IMR-90 (cell line): Measurements from ENCODE around the gene TAPBP. TPM values are rescaled to one million over a fixed set of nuclear protein-coding genes. Genes with fewer than 3 reads are reported as not detected.
"Not testable (repeated sequence)": the region's sequence is repeated elsewhere in the genome, so short reads cannot be mapped to it uniquely, and the experiment has no call there.

Experiments
- ATAC-seq: fragments of 200-7000 bp; cut with Tn5 transposase; 2 replicates; pipeline ENCODE4 v1.9.1; 2020; ENCODE audit warnings: low read depth, mild to moderate bottlenecking, moderate library complexity
- BruUV-seq: library from RNA; stranded (reverse); fragments of 400-500 nt; replicated peaks from 2 replicates; lab custom pipeline; 2021; lab: Mats Ljungman, UMichigan
- CTCF ChIA-PET: fragments of 300-600 bp; formaldehyde crosslinking; extraction: SDS; loops from one replicate; lab custom pipeline; 2021; ENCODE audit warnings: antibody characterized with exemption; lab: Yijun Ruan, JAX
- POLR2A ChIA-PET: fragments of 300-600 bp; sonication (Branson Sonifier 250); formaldehyde crosslinking; loops from one replicate; lab custom pipeline; 2022; ENCODE audit warnings: antibody characterized with exemption; ENCODE audit not compliant: unreplicated experiment; lab: Charles Lee
- DNase-seq: peaks from one replicate; pipeline ENCODE4 v3.0.0; 2013
- H2AFZ ChIP-seq: replicated peaks from 2 replicates; pipeline ENCODE3; 2013; ENCODE audit warnings: low read length, mild to moderate bottlenecking; ENCODE audit not compliant: poor library complexity
- H2AK5ac ChIP-seq: 2 replicates; pipeline ENCODE4 v1.6.1; 2013; ENCODE audit warnings: low read depth, low read length, inconsistent platforms
- H2AK9ac ChIP-seq: replicated peaks from 2 replicates; pipeline ENCODE3; 2013; ENCODE audit warnings: mild to moderate bottlenecking, low read depth, low read length, moderate library complexity; ENCODE audit not compliant: poor library complexity
- H2BK120ac ChIP-seq: 2 replicates; pipeline ENCODE4 v1.6.1; 2013; ENCODE audit warnings: low read depth, low read length, inconsistent platforms
- H2BK15ac ChIP-seq: 3 replicates; pipeline ENCODE4 v1.6.1; 2013; ENCODE audit warnings: low read depth, low read length, inconsistent platforms
- H2BK20ac ChIP-seq: 2 replicates; pipeline ENCODE4 v1.6.1; 2013; ENCODE audit warnings: low read depth, mild to moderate bottlenecking, inconsistent platforms, low read length, moderate library complexity
- H2BK5ac ChIP-seq: 2 replicates; pipeline ENCODE4 v1.6.1; 2013; ENCODE audit warnings: mild to moderate bottlenecking, low read depth, low read length, inconsistent platforms; ENCODE audit not compliant: poor library complexity, severe bottlenecking
- H3K14ac ChIP-seq: replicated peaks from 2 replicates; pipeline ENCODE4 v1.6.1; 2013; ENCODE audit warnings: low read depth, low read length, inconsistent platforms
- H3K18ac ChIP-seq: 2 replicates; pipeline ENCODE4 v1.6.1; 2013; ENCODE audit warnings: low read depth, low read length, control low read depth
- H3K23ac ChIP-seq: 2 replicates; pipeline ENCODE4 v1.6.1; 2013; ENCODE audit warnings: low read depth, low read length, inconsistent platforms
- H3K27ac ChIP-seq: 2 replicates; pipeline ENCODE4 v1.5.1; 2013; ENCODE audit warnings: mild to moderate bottlenecking, control low read depth, low read length; ENCODE audit not compliant: insufficient read depth
- H3K27me3 ChIP-seq: 2 replicates; pipeline ENCODE4 v1.6.1; 2013; ENCODE audit warnings: low read length; ENCODE audit not compliant: control insufficient read depth, insufficient read depth
- H3K36me3 ChIP-seq: 2 replicates; pipeline ENCODE4 v1.6.1; 2013; ENCODE audit warnings: low read length, mixed read lengths; ENCODE audit not compliant: control insufficient read depth, insufficient read depth
- H3K4ac ChIP-seq: 2 replicates; pipeline ENCODE4 v1.6.1; 2013; ENCODE audit warnings: low read depth, low read length, inconsistent platforms
- H3K4me1 ChIP-seq: 2 replicates; pipeline ENCODE4 v1.6.1; 2013; ENCODE audit warnings: low read length, mixed read lengths; ENCODE audit not compliant: control insufficient read depth, insufficient read depth
- H3K4me2 ChIP-seq: 2 replicates; pipeline ENCODE4 v1.6.1; 2013; ENCODE audit warnings: low read depth, mild to moderate bottlenecking, control low read depth, low read length, moderate library complexity
- H3K4me3 ChIP-seq: 2 replicates; pipeline ENCODE4 v1.5.1; 2013; ENCODE audit warnings: low read depth, mild to moderate bottlenecking, control low read depth, low read length, moderate library complexity; ENCODE audit not compliant: insufficient read depth
- H3K56ac ChIP-seq: 2 replicates; pipeline ENCODE4 v1.6.1; 2013; ENCODE audit warnings: low read length, inconsistent platforms; ENCODE audit not compliant: insufficient read depth; ENCODE audit errors: extremely low read depth
- H3K79me1 ChIP-seq, 2 experiments: 2 replicates each; pipeline ENCODE4 v1.6.1; 2013; ENCODE audit warnings: low read length in 2 of 2, inconsistent platforms in 1 of 2, low read depth in 1 of 2
- H3K9ac ChIP-seq: 2 replicates; pipeline ENCODE4 v1.6.1; 2013; ENCODE audit warnings: low read depth, low read length, control low read depth
- H3K9me1 ChIP-seq: 2 replicates; pipeline ENCODE4 v1.6.1; 2013; ENCODE audit warnings: low read length, inconsistent platforms; ENCODE audit not compliant: insufficient read depth
- H3K9me3 ChIP-seq: 2 replicates; pipeline ENCODE4 v1.6.1; 2013; ENCODE audit warnings: low read length; ENCODE audit not compliant: control insufficient read depth, insufficient read depth
- H4K20me1 ChIP-seq: 2 replicates; pipeline ENCODE4 v1.6.1; 2013; ENCODE audit warnings: low read length, inconsistent platforms; ENCODE audit not compliant: insufficient read depth
- H4K5ac ChIP-seq: 2 replicates; pipeline ENCODE4 v1.6.1; 2013; ENCODE audit warnings: mild to moderate bottlenecking, low read depth, low read length, control low read depth
- H4K8ac ChIP-seq, 2 experiments: 2 replicates each; pipeline ENCODE4 v1.6.1; 2013; ENCODE audit warnings: low read depth in 2 of 2, low read length in 2 of 2, control low read depth in 1 of 2, inconsistent platforms in 1 of 2
- H4K91ac ChIP-seq: 2 replicates; pipeline ENCODE4 v1.6.1; 2013; ENCODE audit warnings: low read depth, low read length, inconsistent platforms; ENCODE audit not compliant: insufficient read depth
- WGBS, 2 experiments: methylation state at CpG; one replicate each; pipeline versions ENCODE4 v1.1.5 to v1.1.7; 2013; ENCODE audit warnings: missing lambda C conversion rate in 2 of 2; ENCODE audit not compliant: insufficient read length in 1 of 2; ENCODE audit errors: extremely low coverage in 2 of 2; 5-methylcytosine and 5-hydroxymethylcytosine counted together
- dilution Hi-C: fragments of 300-500 bp; cut with HindIII; formaldehyde crosslinking; loops from one replicate; pipeline ENCODE4 v1.14.3; 2018; ENCODE audit warnings: low sequenced_read_pairs; ENCODE audit not compliant: unreplicated experiment
- in situ Hi-C: fragments of 300-500 bp; cut with MboI; formaldehyde crosslinking; loops from 3 replicates; pipeline ENCODE4 v1.14.3; 2019; ENCODE audit warnings: low sequenced_read_pairs, inconsistent platforms, mixed read lengths
- intact Hi-C: fragments of 100-400 bp; cut with micrococcal nuclease; formaldehyde crosslinking; loops from 2 replicates; pipeline ENCODE4 v1.10.0; 2022
- polyA plus RNA-seq, 3 experiments: library from polyadenylated mRNA; depleted of rRNA; stranded (reverse); fragments of >200 nt; gene quantifications; 2 replicates each; pipeline ENCODE4 v1.2.3, GENCODE V29; 2012; ENCODE audit warnings: low replicate concordance in 1 of 3
- total RNA-seq: library from RNA; depleted of rRNA; stranded (reverse); fragments of >200 nt; gene quantifications from 2 replicates; pipeline ENCODE4 v1.2.3, GENCODE V29; 2012

The TAPBP gene
- total and polyA plus RNA-seq, 2 of the 4 experiments (the other 2 are of a cell fraction): 13.1 to 63.3 TPM

DNA sequence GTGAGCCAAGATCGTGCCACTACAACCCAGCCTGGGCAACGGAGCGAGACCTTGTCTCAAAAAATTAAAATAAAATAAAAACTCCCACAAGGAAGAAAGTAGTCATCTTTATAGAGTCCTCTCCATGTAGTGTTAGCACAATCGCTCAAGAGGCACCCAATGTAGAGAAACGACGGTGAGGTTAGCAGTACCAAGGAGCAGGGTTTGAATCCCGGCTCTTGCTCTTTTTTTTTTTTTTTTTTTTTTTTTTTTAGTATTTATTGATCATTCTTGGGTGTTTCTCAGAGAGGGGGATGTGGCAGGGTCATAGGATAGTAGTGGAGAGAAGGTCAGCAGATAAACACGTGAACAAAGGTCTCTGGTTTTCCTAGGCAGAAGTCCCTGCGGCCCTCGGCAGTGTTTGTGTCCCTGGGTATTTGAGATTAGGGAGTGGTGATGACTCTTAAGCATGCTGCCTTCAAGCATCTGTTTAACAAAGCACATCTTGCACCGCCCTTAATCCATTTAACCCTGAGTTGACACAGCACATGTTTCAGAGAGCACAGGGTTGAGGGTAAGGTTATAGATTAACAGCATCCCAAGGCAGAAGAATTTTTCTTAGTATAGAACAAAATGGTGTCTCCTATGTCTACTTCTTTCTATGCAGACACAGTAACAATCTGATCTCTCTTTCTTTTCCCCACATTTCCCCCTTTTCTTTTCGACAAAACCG is 43.4 kb upstream of the TAPBP start:
- H2AFZ ChIP-seq, H4K5ac ChIP-seq, dilution Hi-C loops, H3K4me2 ChIP-seq, CTCF ChIA-PET, H3K4me3 ChIP-seq, H3K4ac ChIP-seq, H3K79me1 ChIP-seq, POLR2A ChIA-PET, H4K91ac ChIP-seq, H2BK5ac ChIP-seq, H3K36me3 ChIP-seq, H2BK15ac ChIP-seq, BruUV-seq, H2AK5ac ChIP-seq, H2BK20ac ChIP-seq, in situ Hi-C loops, intact Hi-C loops, ATAC-seq, H2AK9ac ChIP-seq, H3K9me1 ChIP-seq, H3K9me3 ChIP-seq, H2BK120ac ChIP-seq, H3K56ac ChIP-seq, H3K9ac ChIP-seq, H4K20me1 ChIP-seq, H3K18ac ChIP-seq, H3K27ac ChIP-seq, H3K4me1 ChIP-seq, H4K8ac ChIP-seq, H3K14ac ChIP-seq, DNase-seq, H3K23ac ChIP-seq: not testable (repeated sequence)
- WGBS, 2 experiments: 0% methylated on average over 1 of the region's 13 CpGs; no CpG with 5 or more reads in 1 of the 2 experiments
- H3K27me3 ChIP-seq: peaks cover 24% of the 10 kb centered on the region
